Neuronal stem cell (in vitro differentiated cells): Measurements from ENCODE around the gene ADGRG6.

ENCODE experiments used
- DNase-seq: peaks from one replicate; pipeline ENCODE4 v3.0.0-alpha.2; 2013; ENCODE audit warnings: low spot score
- H2AFZ ChIP-seq: one replicate; pipeline ENCODE4 v1.6.1; 2013; ENCODE audit warnings: mild to moderate bottlenecking, low read length, inconsistent platforms
- H2AK5ac ChIP-seq: 2 replicates; pipeline ENCODE4 v1.6.1; 2013; ENCODE audit warnings: low read depth, mild to moderate bottlenecking, inconsistent platforms, low read length, moderate library complexity, mixed read lengths
- H2BK120ac ChIP-seq: 2 replicates; pipeline ENCODE4 v1.6.1; 2013; ENCODE audit warnings: low read depth, mild to moderate bottlenecking, inconsistent platforms, low read length, moderate library complexity, mixed read lengths
- H2BK12ac ChIP-seq: one replicate; pipeline ENCODE4 v1.6.1; 2013; ENCODE audit warnings: low read length, inconsistent platforms
- H2BK15ac ChIP-seq: 2 replicates; pipeline ENCODE4 v1.6.1; 2013; ENCODE audit warnings: mild to moderate bottlenecking, low read length, inconsistent platforms, mixed read lengths
- H2BK5ac ChIP-seq: one replicate; pipeline ENCODE4 v1.6.1; 2013; ENCODE audit warnings: inconsistent platforms, mild to moderate bottlenecking, low read length, moderate library complexity
- H3K14ac ChIP-seq: one replicate; pipeline ENCODE4 v1.6.1; 2013; ENCODE audit warnings: low read length, inconsistent platforms
- H3K18ac ChIP-seq: 2 replicates; pipeline ENCODE4 v1.6.1; 2013; ENCODE audit warnings: low read length, inconsistent platforms
- H3K23ac ChIP-seq: 2 replicates; pipeline ENCODE4 v1.6.1; 2013; ENCODE audit warnings: low read depth, mild to moderate bottlenecking, mixed read lengths, low read length, inconsistent platforms; ENCODE audit not compliant: poor library complexity
- H3K27ac ChIP-seq: replicated peaks from 3 replicates; pipeline ENCODE4 v1.5.1; 2013; ENCODE audit warnings: low read length, inconsistent platforms
- H3K27me3 ChIP-seq, 3 experiments: 2 replicates each; pipeline ENCODE4 v1.6.1; 2013; ENCODE audit warnings: low read length in 3 of 3, mild to moderate bottlenecking in 2 of 3, inconsistent platforms in 1 of 3, low read depth in 1 of 3, mixed read lengths in 1 of 3, moderate library complexity in 1 of 3; ENCODE audit not compliant: control insufficient read depth in 3 of 3, insufficient read depth in 3 of 3
- H3K36me3 ChIP-seq, 2 donors: replicated peaks in 1 of 2; 2 replicates each; pipeline ENCODE4 v1.6.1; 2013; ENCODE audit warnings: low read length in 2 of 2; ENCODE audit not compliant: control insufficient read depth in 2 of 2, insufficient read depth in 2 of 2
- H3K4ac ChIP-seq: 2 replicates; pipeline ENCODE4 v1.6.1; 2013; ENCODE audit warnings: inconsistent platforms, mild to moderate bottlenecking, low read length, moderate library complexity
- H3K4me1 ChIP-seq, 2 donors: 1 replicate in 1 of 2; 2 replicates in 1 of 2; pipeline ENCODE4 v1.6.1; 2013; ENCODE audit warnings: low read length in 2 of 2, low read depth in 1 of 2; ENCODE audit not compliant: control insufficient read depth in 2 of 2, insufficient read depth in 1 of 2
- H3K4me2 ChIP-seq: one replicate; pipeline ENCODE4 v1.6.1; 2013; ENCODE audit warnings: mild to moderate bottlenecking, low read length, inconsistent platforms; ENCODE audit not compliant: insufficient read depth, poor library complexity, severe bottlenecking
- H3K4me3 ChIP-seq, 2 donors: 2 replicates each; pipeline ENCODE4 v1.5.1; 2013; ENCODE audit warnings: low read length in 2 of 2, mild to moderate bottlenecking in 2 of 2, inconsistent platforms in 1 of 2, moderate library complexity in 1 of 2
- H3K79me1 ChIP-seq: one replicate; pipeline ENCODE4 v1.6.1; 2013; ENCODE audit warnings: low read depth, mild to moderate bottlenecking, inconsistent platforms, low read length, moderate library complexity
- H3K9ac ChIP-seq: one replicate; pipeline ENCODE4 v1.6.1; 2013; ENCODE audit warnings: mild to moderate bottlenecking, low read depth, low read length, inconsistent platforms; ENCODE audit not compliant: poor library complexity
- H3K9me3 ChIP-seq, 2 donors: replicated peaks in 1 of 2; 2 replicates each; pipeline versions ENCODE3 to v1.6.1; 2013; ENCODE audit warnings: low read length in 2 of 2, mild to moderate bottlenecking in 2 of 2, inconsistent platforms in 1 of 2, low read depth in 1 of 2, mixed read lengths in 1 of 2, moderate library complexity in 1 of 2; ENCODE audit not compliant: control insufficient read depth in 2 of 2, insufficient read depth in 1 of 2
- H4K8ac ChIP-seq: one replicate; pipeline ENCODE4 v1.6.1; 2013; ENCODE audit warnings: low read depth, mild to moderate bottlenecking, inconsistent platforms, low read length, moderate library complexity
- H4K91ac ChIP-seq: one replicate; pipeline ENCODE4 v1.6.1; 2013; ENCODE audit warnings: low read length, low read depth, mild to moderate bottlenecking, inconsistent platforms; ENCODE audit not compliant: poor library complexity
- WGBS, 2 donors: extraction: QIAGEN DNeasy Blood & Tissue Kit; methylation state at CpG; one replicate each; pipeline ENCODE4 v1.1.7; 2013; ENCODE audit warnings: missing lambda C conversion rate in 2 of 2, mixed read lengths in 1 of 2; ENCODE audit not compliant: insufficient read length in 2 of 2, insufficient replicate concordance in 1 of 2; ENCODE audit errors: extremely low coverage in 2 of 2; 5-methylcytosine and 5-hydroxymethylcytosine counted together

ADGRG6 gene

GRCh38 chr6:142416686-142417085, 114.9 kb downstream of the ADGRG6 start:
- H3K27me3 ChIP-seq: no peaks in the 10 kb centered on the region
- no peak overlapping the region for H2BK5ac ChIP-seq
- H2AFZ ChIP-seq: peak overlapping the region; percentile 50
- no peaks in the 10 kb centered on the region for H3K36me3 ChIP-seq
- H3K4me2 ChIP-seq: no peak overlapping the region
- H2BK12ac ChIP-seq: no peak overlapping the region
- no peak overlapping the region for H3K14ac ChIP-seq
- H3K4me1 ChIP-seq: peaks cover 0 to 13% of the 10 kb centered on the region in 2 donors
- no peak overlapping the region for H3K23ac ChIP-seq
- no peak overlapping the region for H3K4ac ChIP-seq
- H3K4me3 ChIP-seq: no peak overlapping the region
- no peak overlapping the region for H4K8ac ChIP-seq
- no peak for DNase-seq
- no peaks in the 10 kb centered on the region for H3K79me1 ChIP-seq
- H2BK15ac ChIP-seq: no peak overlapping the region
- H2BK120ac ChIP-seq: no peak overlapping the region
- no peak overlapping the region for H4K91ac ChIP-seq
- H3K27ac ChIP-seq: no peak overlapping the region
- no peak overlapping the region for H3K9ac ChIP-seq
- H3K9me3 ChIP-seq: no peaks in the 10 kb centered on the region
- no peak overlapping the region for H3K18ac ChIP-seq
- no peak overlapping the region for H2AK5ac ChIP-seq

DNA sequence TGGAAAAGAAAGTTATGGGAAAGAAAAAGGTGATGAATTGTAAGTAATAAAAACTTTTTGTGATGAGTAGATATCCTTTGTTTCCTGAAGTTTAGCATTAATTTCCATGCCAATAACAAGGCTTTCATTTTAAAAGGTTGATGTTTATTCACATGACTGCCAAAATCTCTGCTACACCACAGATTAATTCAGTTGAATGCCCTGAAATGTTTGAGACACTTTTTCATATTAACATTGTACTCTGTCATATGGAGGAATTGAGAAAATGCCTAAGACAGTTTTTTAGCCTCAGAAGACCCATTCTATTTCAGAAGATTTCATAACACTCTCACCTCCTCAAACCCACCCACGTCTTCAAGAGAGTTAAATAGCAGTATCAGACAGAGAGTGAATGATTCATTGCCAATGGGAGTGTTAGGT, 115.5 kb downstream of the ADGRG6 start:
- H3K27ac ChIP-seq: no peak overlapping the region
- H2BK15ac ChIP-seq: no peak overlapping the region
- no peak overlapping the region for H2BK120ac ChIP-seq
- no peak overlapping the region for H3K9ac ChIP-seq
- no peak overlapping the region for H3K14ac ChIP-seq
- no peaks in the 10 kb centered on the region for H3K9me3 ChIP-seq
- no peaks in the 10 kb centered on the region for H3K79me1 ChIP-seq
- no peak overlapping the region for H2AK5ac ChIP-seq
- H4K8ac ChIP-seq: no peak overlapping the region
- WGBS, 2 donors: no CpG with 5 or more reads among the region's 1 CpG
- H2BK12ac ChIP-seq: no peak overlapping the region
- no peak for DNase-seq
- H2BK5ac ChIP-seq: no peak overlapping the region
- no peak overlapping the region for H3K23ac ChIP-seq
- H3K4me3 ChIP-seq: no peak overlapping the region
- H3K4ac ChIP-seq: no peak overlapping the region
- H3K4me1 ChIP-seq: peaks cover 0 to 13% of the 10 kb centered on the region in 2 donors
- no peak overlapping the region for H4K91ac ChIP-seq
- H3K18ac ChIP-seq: no peak overlapping the region
- no peak overlapping the region for H3K4me2 ChIP-seq
- H3K27me3 ChIP-seq: no peaks in the 10 kb centered on the region
- H2AFZ ChIP-seq: peak overlapping the region; percentile 50
- H3K36me3 ChIP-seq: no peaks in the 10 kb centered on the region

DNA sequence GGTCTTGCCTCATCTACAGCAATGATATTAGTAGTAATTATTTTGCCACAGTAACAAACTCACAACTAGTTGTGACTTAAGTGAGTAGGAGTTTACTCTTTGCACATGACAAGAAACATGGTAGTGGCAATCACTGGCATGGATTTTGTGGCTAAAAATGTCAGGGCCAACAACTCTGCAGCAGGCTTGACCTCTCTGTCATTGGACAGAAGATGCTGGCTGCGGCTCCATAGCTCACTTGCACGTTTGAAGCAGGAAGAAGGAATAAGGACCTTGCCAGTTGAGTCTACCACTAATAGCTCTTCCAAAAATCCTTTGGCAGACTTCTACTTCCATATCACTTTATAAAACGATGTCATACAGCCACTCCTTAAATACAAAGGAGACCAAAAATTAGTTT, 117.3 kb downstream of the ADGRG6 start:
- no peaks in the 10 kb centered on the region for H3K27me3 ChIP-seq
- H3K14ac ChIP-seq: no peak overlapping the region
- H3K4me3 ChIP-seq: no peak overlapping the region
- no peak overlapping the region for H2BK5ac ChIP-seq
- H3K18ac ChIP-seq: no peak overlapping the region
- no peak overlapping the region for H2BK12ac ChIP-seq
- no peak overlapping the region for H3K4ac ChIP-seq
- no peaks in the 10 kb centered on the region for H3K9me3 ChIP-seq
- H3K23ac ChIP-seq: no peak overlapping the region
- no peak overlapping the region for H3K27ac ChIP-seq
- H3K79me1 ChIP-seq: no peaks in the 10 kb centered on the region
- H3K36me3 ChIP-seq: no peaks in the 10 kb centered on the region
- no peak overlapping the region for H2BK120ac ChIP-seq
- no CpG with 5 or more reads among the region's 3 CpGs for WGBS, 2 donors
- H2BK15ac ChIP-seq: no peak overlapping the region
- no peak overlapping the region for H2AFZ ChIP-seq
- no peak overlapping the region for H3K9ac ChIP-seq
- H2AK5ac ChIP-seq: no peak overlapping the region
- H4K8ac ChIP-seq: no peak overlapping the region
- H4K91ac ChIP-seq: no peak overlapping the region
- no peak overlapping the region for H3K4me2 ChIP-seq
- peaks cover 0 to 13% of the 10 kb centered on the region in 2 donors for H3K4me1 ChIP-seq
- DNase-seq: no peak

DNA sequence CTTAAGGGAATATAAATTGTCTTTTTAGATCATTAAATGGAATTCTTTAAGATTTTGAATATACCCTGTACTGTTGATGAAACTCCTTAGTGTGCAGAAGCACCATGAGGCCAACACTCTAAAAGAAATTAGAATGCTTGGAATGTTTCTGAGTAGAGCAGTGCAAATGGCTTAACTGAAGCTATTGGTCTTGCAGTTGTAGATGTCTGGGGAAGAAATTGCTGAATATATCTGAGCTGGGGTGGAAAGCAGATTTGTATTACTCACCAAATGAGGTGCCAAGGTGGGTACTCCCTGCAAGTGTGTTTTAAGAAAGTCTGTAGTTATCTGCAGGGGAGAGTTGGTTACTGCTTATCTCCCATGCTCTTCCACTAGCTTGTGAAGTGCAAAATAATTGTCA, 119.0 kb downstream of the ADGRG6 start:
- no peaks in the 10 kb centered on the region for H3K9me3 ChIP-seq
- H3K4me3 ChIP-seq: no peak overlapping the region
- H3K4ac ChIP-seq: no peak overlapping the region
- H3K27ac ChIP-seq: no peak overlapping the region
- H2AK5ac ChIP-seq: no peak overlapping the region
- H3K4me2 ChIP-seq: no peak overlapping the region
- H2BK15ac ChIP-seq: no peak overlapping the region
- H2BK12ac ChIP-seq: no peak overlapping the region
- H3K36me3 ChIP-seq: no peaks in the 10 kb centered on the region
- no peak overlapping the region for H2AFZ ChIP-seq
- H2BK5ac ChIP-seq: no peak overlapping the region
- no peak overlapping the region for H3K18ac ChIP-seq
- H4K8ac ChIP-seq: no peak overlapping the region
- DNase-seq: no peak
- H3K27me3 ChIP-seq: no peaks in the 10 kb centered on the region
- no peak overlapping the region for H4K91ac ChIP-seq
- peaks cover 2% of the 10 kb centered on the region for H3K79me1 ChIP-seq
- H3K9ac ChIP-seq: no peak overlapping the region
- peaks cover 0 to 11% of the 10 kb centered on the region in 2 donors for H3K4me1 ChIP-seq
- H3K14ac ChIP-seq: no peak overlapping the region
- H3K23ac ChIP-seq: no peak overlapping the region
- no peak overlapping the region for H2BK120ac ChIP-seq
